ENCODE results near the gene PLSCR4. TPM values are rescaled to one million over a fixed set of nuclear protein-coding genes. Genes with fewer than 3 reads are reported as not detected.

The PLSCR4 gene
- total RNA-seq, 3 donors from 2014 or later, result 62.2 to 85.5 (median 70.5) TPM

DNA sequence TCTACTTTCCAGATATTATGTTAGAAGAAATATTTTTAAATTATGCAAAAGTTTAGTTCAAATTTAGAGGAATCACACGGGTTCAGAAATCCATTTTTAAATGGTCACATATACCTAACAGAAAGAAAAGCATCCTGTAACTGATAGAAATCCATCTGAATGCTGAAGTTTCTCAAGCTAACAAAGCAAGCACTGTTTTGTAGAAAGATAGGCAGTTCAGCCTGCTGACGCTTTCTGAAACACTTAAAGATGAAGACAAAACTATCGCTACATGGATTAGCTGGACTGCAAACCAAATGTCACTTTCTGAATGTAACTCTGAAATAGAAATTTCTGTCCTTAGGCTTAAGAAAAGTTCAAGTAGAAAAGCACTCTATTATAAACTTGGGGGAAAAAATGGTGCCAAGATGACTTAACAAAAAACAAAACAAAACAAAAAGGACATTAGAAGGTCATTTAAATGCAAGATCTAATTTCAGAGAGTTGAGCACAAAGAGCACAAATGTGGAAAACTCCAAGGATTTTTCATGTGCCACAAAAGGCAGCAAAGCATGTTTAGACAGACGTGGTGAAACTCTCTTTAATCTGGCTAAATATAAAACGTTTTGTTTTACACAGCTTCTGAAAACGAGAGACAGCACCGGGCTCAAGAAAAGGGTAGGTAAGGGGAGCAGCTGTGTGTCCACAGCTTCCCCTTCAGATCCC lies 91.1 kb downstream of the PLSCR4 start:
- TF ChIP-seq, protein P1, sequence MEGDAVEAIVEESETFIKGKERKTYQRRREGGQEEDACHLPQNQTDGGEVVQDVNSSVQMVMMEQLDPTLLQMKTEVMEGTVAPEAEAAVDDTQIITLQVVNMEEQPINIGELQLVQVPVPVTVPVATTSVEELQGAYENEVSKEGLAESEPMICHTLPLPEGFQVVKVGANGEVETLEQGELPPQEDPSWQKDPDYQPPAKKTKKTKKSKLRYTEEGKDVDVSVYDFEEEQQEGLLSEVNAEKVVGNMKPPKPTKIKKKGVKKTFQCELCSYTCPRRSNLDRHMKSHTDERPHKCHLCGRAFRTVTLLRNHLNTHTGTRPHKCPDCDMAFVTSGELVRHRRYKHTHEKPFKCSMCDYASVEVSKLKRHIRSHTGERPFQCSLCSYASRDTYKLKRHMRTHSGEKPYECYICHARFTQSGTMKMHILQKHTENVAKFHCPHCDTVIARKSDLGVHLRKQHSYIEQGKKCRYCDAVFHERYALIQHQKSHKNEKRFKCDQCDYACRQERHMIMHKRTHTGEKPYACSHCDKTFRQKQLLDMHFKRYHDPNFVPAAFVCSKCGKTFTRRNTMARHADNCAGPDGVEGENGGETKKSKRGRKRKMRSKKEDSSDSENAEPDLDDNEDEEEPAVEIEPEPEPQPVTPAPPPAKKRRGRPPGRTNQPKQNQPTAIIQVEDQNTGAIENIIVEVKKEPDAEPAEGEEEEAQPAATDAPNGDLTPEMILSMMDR (IDR thresholded peaks at IDR 0.05), result no peak
- TF ChIP-seq POLR2A (IDR thresholded peaks at IDR 0.05) (no peak), POLR2AphosphoS5 (IDR thresholded peaks at IDR 0.05) (no peak)
- peaks cover 0 to 12% of the 10 kb centered on the region in 2 donors for H3K4me1 ChIP-seq

DNA sequence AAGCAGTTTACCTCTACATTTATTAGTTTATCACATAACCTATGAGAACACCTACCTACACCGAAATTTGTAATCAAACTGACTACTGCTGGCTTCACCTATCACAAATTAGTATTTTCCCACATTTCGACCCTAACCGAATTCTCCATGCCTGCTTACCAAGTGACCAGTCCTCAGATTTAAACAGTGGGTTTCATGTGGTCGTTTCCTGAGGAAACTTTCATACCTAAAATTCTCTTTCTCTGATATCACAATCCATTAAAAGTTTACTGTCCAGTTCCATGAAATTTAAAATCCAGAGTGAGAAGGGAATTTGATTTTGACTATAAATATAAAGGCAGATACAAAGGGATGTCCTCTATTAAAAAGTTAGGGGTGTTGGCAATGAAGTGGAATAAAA lies 91.9 kb downstream of the PLSCR4 start:
- no peaks in the 10 kb centered on the region for H3K36me3 ChIP-seq
- intact Hi-C loops (cut with DNase I; ENCODE audit: low total_unique reads), result no loop called here
- H3K27me3 ChIP-seq, result no peaks in the 10 kb centered on the region
- TF ChIP-seq POLR2A (IDR thresholded peaks at IDR 0.05), result no peak
- no peak for TF ChIP-seq POLR2AphosphoS5 (IDR thresholded peaks at IDR 0.05)
- TF ChIP-seq, protein P1 (IDR thresholded peaks at IDR 0.05), result no peak
- DNase-seq (ENCODE audit: low spot score in 2 of 2), result no peak
- no peak overlapping the region for H3K4me3 ChIP-seq
- H3K4me1 ChIP-seq, result peaks cover 0 to 12% of the 10 kb centered on the region in 2 donors
- no peaks in the 10 kb centered on the region for H3K9me3 ChIP-seq
- peak overlapping the region; percentile 64 to 95 for H3K27ac ChIP-seq

More for the DNA sequence above, 91.1 kb downstream of the PLSCR4 start:
- Histone ChIP-seq H3K27ac (peak overlapping the region; percentile 95 to 98), H3K4me3 (peak overlapping the region; percentile 71 to 93 (median 82)), H3K27me3 (no peaks in the 10 kb centered on the region), H3K36me3 (no peaks in the 10 kb centered on the region), H3K9me3 (no peaks in the 10 kb centered on the region)
- DNase-seq (ENCODE audit: low spot score in 2 of 2), result no peak
- intact Hi-C loops (cut with DNase I; ENCODE audit: low total_unique reads), result no loop called here

DNA sequence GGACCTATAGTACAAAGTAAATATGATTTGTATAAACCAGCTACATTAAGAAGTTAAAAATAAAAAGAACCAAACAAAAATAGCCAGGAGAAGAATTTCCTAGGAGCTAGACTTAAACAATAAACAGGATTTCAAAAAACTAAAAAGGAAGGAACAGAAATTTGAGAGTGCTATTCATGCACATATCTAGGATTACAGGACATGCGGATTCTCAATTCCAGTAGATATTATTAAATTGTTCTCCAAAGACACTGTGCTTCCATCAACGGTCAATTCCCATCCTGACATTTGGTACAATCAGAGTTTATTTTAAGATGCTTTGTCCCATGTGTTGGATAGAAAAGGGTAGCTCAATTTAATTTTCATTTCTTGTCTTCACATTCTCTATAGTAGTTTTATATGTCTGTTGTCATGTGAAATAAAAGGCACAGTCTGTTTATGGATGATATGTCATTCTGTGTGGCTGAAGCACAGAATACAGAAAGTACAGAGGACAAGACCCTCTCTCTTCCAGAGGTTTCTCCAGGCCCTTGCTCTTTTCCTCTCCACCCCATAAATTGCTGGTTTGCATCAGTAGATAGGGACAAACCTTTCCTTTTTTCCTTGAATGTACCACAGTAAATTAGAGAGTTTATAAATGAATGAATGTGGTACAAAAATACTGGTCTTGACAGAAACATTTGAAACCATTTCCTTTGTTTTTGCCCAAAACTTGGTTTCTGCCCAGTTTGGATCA lies 93.4 kb downstream of the PLSCR4 start:
- peaks cover 0 to 12% of the 10 kb centered on the region in 2 donors for H3K4me1 ChIP-seq

DNA sequence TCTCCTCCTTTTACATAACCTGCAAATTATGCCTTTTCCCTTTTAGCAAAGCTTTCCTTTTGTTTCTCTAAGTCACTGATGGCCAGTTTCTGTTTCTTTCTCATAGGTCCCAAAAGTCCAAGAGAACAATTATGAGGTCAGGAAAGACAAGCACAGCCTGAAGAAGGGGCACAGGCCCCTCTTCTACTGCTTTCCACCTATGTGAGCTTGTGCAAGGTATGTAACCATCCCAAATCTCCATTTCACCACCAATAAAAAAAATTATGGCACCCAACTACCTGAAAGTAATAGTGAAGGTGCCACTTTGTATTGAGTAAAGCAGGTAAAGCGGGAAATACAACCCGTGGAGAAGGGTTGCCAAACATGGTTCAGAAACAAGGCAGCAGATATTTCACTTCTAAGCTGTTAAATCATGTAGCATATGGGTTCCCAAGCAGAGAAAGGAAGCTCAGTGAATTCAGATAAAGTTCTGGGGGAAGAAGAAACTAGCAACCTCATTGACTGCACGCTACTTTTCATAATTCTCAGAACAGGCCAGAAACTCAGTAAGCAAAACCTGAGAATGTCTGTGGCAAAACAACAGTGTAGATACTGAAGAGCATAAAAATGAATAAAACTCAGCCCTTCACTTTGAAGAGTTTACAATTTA lies 94.1 kb downstream of the PLSCR4 start:
- intact Hi-C loops (cut with DNase I; ENCODE audit: low total_unique reads), result no loop called here
- Histone ChIP-seq H3K4me1 (peaks cover 0 to 12% of the 10 kb centered on the region in 2 donors), H3K27ac (peak overlapping the region; percentile 65 to 78), H3K9me3 (no peaks in the 10 kb centered on the region), H3K36me3 (no peaks in the 10 kb centered on the region), H3K27me3 (no peaks in the 10 kb centered on the region), H3K4me3 (peak overlapping the region in 1 of 3 donors; percentile 44)
- DNase-seq (ENCODE audit: low spot score in 2 of 2), result no peak
- TF ChIP-seq POLR2AphosphoS5 (IDR thresholded peaks at IDR 0.05) (no peak), POLR2A (IDR thresholded peaks at IDR 0.05) (no peak)
- TF ChIP-seq, protein P1 (IDR thresholded peaks at IDR 0.05), result no peak

More for the DNA sequence above, 93.4 kb downstream of the PLSCR4 start:
- peak overlapping the region in 1 of 2 donors; percentile 3 for H3K27ac ChIP-seq
- no peaks in the 10 kb centered on the region for H3K9me3 ChIP-seq
- no peaks in the 10 kb centered on the region for H3K36me3 ChIP-seq
- H3K4me3 ChIP-seq, result no peak overlapping the region
- TF ChIP-seq POLR2AphosphoS5 (IDR thresholded peaks at IDR 0.05), result no peak
- TF ChIP-seq, protein P1 (IDR thresholded peaks at IDR 0.05), result no peak
- no peak for TF ChIP-seq POLR2A (IDR thresholded peaks at IDR 0.05)
- intact Hi-C loops (cut with DNase I; ENCODE audit: low total_unique reads), result no loop called here
- no peaks in the 10 kb centered on the region for H3K27me3 ChIP-seq
- DNase-seq (ENCODE audit: low spot score in 2 of 2), result no peak
